Esophagus mucosa (tissue), 1 donor: ENCODE results near the gene SH2D3A. TPM values are rescaled to one million over a fixed set of nuclear protein-coding genes. Genes with fewer than 3 reads are reported as not detected.

Experiments used
- ATAC-seq: fragments of 200-7000 bp; cut with Tn5 transposase; one replicate; pipeline ENCODE4 v1.9.1; 2020
- total RNA-seq: library from RNA; stranded (reverse); gene quantifications from one replicate; pipeline ENCODE4 v1.2.4, GENCODE V29; 2023
- donor health status: DM: yes; HTN: yes; CAD: no.

SH2D3A gene
- total RNA-seq, 1 donor from 2014 or later: 28.7 TPM

GRCh38 chr19:6736917-6737283, 30.3 kb downstream of the SH2D3A start:
- no peak for ATAC-seq

- peak; percentile 1 for ATAC-seq
Observed at GRCh38 chr19:6736169-6736916, 30.9 kb downstream of the SH2D3A start.

- no peak for ATAC-seq
Observed at GRCh38 chr19:6735181-6735911, 31.9 kb downstream of the SH2D3A start.

GRCh38 chr19:6734096-6734696, 33.0 kb downstream of the SH2D3A start:
- ATAC-seq: no peak

GRCh38 chr19:6733338-6734095, 33.7 kb downstream of the SH2D3A start:
- ATAC-seq: no peak

GRCh38 chr19:6732803-6733337, 34.4 kb downstream of the SH2D3A start:
- no peak for ATAC-seq

- ATAC-seq: no peak
Observed at GRCh38 chr19:6731822-6732221, 35.4 kb downstream of the SH2D3A start.

GRCh38 chr19:6730941-6731670, 36.1 kb downstream of the SH2D3A start:
- ATAC-seq: no peak

- ATAC-seq: peak; percentile 49
Observed at GRCh38 chr19:6730153-6730804, 37.0 kb downstream of the SH2D3A start.

- no peak for ATAC-seq
Observed at GRCh38 chr19:6729573-6730152, 37.6 kb downstream of the SH2D3A start.

- ATAC-seq: no peak
Observed at GRCh38 chr19:6728346-6728745, 38.9 kb downstream of the SH2D3A start.

GRCh38 chr19:6725513-6726231, 41.6 kb downstream of the SH2D3A start:
- ATAC-seq: no peak

- no peak for ATAC-seq
Observed at GRCh38 chr19:6724631-6725492, 42.4 kb downstream of the SH2D3A start.

GRCh38 chr19:6723738-6724137, 43.5 kb downstream of the SH2D3A start:
- ATAC-seq: no peak

GRCh38 chr19:6723108-6723618, 44.1 kb downstream of the SH2D3A start:
- ATAC-seq: no peak

GRCh38 chr19:6721773-6722172, 45.5 kb downstream of the SH2D3A start:
- ATAC-seq: no peak

- no peak for ATAC-seq
Observed at GRCh38 chr19:6721138-6721474, 46.1 kb downstream of the SH2D3A start.

GRCh38 chr19:6720369-6721137, 46.7 kb downstream of the SH2D3A start, which contains the start of gene C3:
Gene C3, minus strand, starts transcription at chr19:6720650. Its CDS starts 61 bp downstream, at chr19:6720589.
- peak; percentile 33 for ATAC-seq
